HG03460 (cell line): Measurements from ENCODE around the gene TBC1D7.

Source experiments
- ATAC-seq: cut with Tn5 transposase; IDR thresholded peaks from one replicate; pipeline ENCODE4 v1.9.1; 2021; ENCODE audit not compliant: unreplicated experiment

Gene TBC1D7

DNA sequence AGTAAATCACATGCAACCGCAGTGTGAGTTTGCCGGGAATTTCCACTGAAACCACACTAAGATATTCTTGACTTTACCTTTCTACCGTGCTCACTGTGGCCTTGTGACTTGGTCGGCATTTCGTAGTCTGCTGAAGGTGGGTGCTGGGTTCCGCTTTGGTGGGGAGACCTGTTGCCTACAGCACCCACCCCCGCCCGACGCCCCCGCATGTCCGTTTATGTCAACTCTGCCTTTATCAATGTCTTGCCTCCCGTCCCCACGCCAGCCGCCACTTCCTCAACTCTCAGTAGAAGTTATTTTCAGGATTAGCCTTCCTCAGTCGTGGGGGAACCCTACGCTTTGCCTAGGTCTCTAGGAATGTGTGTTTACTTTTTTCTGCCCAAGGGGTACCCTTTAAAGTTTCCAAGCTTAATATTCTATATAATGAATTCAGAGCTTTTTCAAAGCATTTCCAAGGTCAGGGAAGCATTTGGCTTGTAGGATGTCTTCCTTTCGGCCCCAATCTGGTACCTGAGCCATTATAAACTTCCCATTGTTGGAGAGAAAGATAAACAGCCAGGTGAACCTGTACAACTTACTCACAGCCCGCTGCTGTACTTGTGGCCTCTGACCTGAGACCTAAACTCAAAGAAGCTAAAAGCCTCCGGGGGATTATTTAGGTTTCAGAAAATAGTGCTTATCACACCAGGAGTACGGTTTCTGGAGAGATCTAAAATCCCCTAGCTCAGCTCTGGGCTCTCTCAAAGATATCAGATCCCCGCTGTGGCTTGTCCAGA is 54.2 kb downstream of the TBC1D7 start:
- ATAC-seq: peak; percentile 50

- ATAC-seq: no peak
Observed at GRCh38 chr6:13273202-13273930, 55.0 kb downstream of the TBC1D7 start.

DNA sequence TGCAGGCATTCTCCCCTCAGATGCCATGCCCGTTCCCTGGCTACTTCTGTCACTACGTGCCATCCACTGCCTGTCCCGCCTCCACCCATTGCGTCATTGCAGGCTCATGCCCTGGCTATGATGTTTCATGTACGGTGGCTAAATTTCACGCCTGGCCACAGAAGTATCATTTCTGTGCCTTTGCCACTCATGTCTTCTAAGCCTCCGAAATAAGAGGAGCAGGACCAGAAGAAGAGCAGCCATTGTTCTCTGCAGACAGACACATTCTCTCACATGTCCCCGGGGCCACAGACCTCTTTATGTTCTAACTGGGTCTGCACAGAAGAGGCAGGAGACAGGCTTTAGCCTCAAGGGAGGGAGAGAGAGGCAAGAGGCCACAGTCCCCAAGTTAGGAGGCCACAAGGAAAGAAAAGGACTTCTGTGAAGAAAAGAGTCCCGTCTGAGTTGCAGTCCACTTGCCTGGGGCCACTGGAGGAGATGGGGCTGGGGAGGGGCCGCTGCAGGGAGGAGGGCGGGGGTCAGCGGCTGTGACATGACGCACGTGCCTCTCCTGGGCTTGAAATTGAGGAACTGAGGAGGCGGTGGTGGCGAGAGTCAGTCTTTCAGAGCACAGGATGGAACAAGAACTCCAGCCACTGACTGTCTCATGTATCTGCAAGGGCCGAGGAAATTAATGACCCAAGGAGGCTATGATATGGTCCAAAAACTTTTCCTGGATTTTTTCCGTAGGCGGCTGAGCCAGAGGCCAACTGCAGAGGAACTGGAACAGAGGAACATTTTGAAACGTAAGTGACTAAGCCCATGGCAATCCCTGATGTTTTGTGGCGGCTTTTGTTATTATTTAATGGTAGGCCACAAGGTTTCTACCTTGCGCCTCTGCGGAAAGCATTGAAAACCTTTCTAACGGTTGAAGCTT is 55.9 kb downstream of the TBC1D7 start:
- ATAC-seq: peak; percentile 66

DNA sequence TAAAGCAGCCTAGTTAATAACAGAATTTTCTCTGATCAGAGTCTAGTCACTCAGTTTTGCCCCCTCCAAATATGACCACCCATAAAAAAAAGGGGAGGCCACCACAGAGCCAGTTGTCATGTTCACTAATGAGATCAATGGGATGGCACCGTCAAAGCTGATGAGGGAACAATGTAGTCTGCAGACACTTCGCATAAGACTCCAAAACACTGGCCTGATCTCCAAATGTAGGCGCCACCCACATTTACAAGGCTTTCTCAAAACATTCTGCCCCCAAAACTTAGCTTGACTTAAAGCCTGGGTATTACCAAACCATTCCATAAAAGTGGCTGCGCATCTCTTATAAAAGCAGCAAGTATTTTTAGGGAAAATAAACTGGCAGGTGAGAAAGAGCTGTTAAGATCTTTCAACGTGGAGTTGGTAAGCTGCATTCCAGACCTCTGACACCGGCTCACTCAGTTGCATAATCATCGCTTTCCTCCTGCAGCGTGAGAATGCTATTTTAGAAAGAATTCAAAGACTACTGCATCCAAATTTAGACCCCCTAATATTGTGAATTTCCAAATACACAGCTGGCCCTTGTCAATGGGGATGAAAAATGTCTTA is 59.3 kb downstream of the TBC1D7 start:
- ATAC-seq: no peak

DNA sequence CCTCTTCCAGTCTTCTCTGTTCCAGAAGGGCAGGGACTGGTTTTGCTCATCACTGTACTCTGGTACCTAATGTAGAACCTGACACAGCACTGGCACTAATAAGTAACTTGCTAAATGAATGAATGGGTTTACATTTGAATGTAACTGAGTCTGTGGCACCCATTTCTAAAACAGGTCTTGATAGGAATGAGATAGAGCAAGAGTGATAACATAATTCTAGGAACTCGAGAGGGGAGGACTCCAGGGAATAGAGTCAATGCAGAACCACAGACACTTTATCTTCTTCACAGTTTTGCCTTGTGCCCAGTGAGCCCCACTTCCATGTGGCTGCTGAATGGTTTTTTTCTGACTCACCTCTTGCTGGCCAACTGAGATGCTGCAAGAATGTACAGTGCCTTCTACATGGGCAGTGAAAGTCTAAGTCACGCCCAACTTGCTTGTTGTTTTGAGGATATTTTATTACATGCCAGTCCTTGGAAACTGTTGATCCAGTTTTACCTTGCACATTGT is 61.1 kb downstream of the TBC1D7 start:
- ATAC-seq: no peak

- no peak for ATAC-seq
Observed at GRCh38 chr6:13263669-13264068, 64.7 kb downstream of the TBC1D7 start.

DNA sequence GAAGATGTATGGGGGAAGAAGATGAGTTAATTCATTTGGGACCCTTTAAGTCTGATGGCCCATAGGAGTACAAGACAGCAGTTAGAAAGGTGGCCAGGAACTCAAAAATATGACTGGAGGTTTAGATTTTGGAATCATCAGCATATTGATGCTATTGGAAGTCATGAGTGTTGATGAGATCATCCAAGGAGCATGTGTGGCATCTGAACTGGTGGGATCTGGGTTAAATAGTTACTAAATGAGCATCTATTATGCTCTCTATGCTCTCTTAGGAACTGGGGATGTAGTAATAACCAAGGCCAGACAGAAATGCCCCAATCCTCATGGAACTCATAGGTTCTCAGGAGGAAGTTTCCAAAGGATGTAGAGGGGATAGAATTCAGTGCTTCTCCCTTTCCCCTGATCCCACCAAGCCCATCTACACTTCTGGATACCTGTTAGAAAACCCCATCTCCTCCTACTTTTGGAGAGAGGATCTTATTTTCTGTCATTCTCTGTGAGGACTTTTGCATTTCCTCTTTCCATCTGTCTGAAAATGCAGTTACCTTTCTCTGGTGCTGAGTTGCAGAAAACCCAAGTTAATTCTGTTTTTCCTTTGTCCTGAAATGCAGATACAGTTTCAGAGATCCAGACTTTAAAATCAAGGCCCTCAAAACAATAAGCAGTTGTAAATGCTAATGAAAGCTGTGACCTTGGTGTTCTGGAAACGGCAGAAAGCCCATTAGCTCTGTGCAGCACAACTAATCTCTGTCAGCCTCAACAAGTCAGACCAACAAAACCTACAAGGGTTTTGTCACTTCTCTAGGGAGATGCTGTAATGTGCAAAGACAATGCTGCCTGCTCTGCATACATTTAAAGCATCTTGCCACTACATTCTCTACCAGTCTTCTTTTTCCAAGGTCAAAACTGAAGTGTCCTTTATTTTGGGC is 65.8 kb downstream of the TBC1D7 start:
- no peak for ATAC-seq

GRCh38 chr6:13261464-13261994 is 66.8 kb downstream of the TBC1D7 start:
- peak; percentile 64 for ATAC-seq

DNA sequence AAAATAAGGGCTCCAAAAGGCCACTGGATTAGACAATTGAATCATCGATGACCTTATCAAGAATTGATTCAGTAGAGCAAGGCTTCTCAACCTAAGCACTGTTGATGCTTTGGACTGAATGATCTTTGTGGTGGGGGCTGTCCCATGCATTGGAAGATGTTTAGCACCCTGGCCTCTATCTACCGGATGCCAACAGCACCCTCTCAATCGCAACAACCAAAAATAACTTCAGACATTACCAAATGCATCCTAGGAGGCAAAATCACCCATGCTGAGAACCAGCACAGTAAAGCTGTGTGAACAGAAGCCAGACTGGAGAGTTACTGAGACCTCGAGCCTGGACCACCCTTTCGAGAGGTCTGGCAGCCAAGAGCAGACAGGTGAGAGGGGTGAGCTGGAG is 67.5 kb downstream of the TBC1D7 start:
- ATAC-seq: peak; percentile 25

- ATAC-seq: no peak
Observed at GRCh38 chr6:13260101-13260598, 68.2 kb downstream of the TBC1D7 start.

DNA sequence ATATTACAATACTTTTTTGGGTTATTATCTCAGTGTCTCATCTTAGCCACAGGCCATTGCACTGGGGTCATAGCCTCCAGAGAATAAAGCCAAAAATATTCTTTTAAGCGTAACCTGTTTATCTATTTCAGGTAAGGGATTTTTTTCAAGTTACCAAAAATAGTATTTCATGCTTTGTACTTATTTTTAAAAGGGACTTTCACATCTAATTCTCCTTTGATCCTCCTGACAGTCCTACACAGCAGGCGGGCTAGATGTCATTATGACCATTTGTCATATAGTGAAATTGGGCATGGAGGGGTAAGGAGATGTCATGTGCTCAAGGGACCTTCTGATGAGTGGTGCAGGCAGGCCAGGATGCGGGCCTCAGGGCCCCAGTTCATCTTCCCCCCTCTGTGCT is 68.9 kb downstream of the TBC1D7 start:
- no peak for ATAC-seq

DNA sequence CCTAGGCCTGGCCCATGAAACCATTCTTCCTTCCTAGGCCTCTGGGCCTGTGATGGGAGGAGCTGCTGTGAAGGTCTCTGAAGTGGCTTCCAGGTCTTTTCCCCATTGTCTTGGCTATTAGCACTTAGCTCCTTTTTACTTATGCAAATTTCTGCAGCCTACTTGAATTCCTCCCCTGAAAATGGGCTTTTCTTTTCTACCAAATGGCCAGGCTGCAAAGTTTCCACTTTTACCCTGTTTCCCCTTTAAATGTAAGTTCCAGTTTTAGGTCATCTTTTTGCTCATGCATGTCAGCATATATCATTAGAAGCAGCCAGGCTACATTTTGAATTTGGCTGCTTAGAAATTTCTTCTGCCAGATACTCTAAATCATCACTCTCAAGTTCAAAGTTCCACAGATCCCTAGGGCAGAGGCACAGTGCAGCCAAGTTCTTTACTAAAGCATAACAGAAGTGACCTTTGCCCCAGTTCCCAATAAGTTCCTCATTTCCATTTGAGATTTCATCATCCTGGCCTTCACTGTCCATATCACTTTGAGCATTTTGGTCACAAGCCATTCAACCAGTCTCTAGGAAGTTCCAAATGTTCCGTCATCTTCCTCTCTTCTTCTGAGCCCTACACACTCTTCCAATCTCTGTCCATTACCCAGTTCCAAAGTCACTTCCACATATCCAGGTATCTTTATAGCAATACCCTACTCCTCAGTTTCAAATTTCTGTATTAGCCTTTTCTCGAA is 71.9 kb downstream of the TBC1D7 start:
- no peak for ATAC-seq
